Osteoblast (primary cell): ENCODE results near the gene ZEB2. TPM values are rescaled to one million over a fixed set of nuclear protein-coding genes. Genes with fewer than 3 reads are reported as not detected.

Experiments used
- DNase-seq: peaks from one replicate; pipeline ENCODE4 v3.0.0; 2011; ENCODE audit warnings: low spot score, mixed read lengths; ENCODE audit not compliant: insufficient read length; ENCODE audit errors: missing footprints
- H2AFZ ChIP-seq: 2 replicates; pipeline ENCODE4 v1.6.0; 2011; ENCODE audit warnings: mild to moderate bottlenecking, low read length
- H3K27ac ChIP-seq: 2 replicates; pipeline ENCODE4 v1.5.1; 2011; ENCODE audit warnings: mild to moderate bottlenecking, low read depth, low read length, moderate library complexity
- H3K27me3 ChIP-seq: 2 replicates; pipeline ENCODE4 v1.6.0; 2012; ENCODE audit warnings: mild to moderate bottlenecking, control low read depth, inconsistent platforms, low read length, moderate library complexity; ENCODE audit not compliant: insufficient read depth
- H3K36me3 ChIP-seq: 2 replicates; pipeline ENCODE4 v1.5.1; 2011; ENCODE audit warnings: mild to moderate bottlenecking, low read length, control low read depth, moderate library complexity; ENCODE audit not compliant: insufficient read depth
- H3K4me1 ChIP-seq: 2 replicates; pipeline ENCODE4 v1.5.1; 2011; ENCODE audit warnings: mild to moderate bottlenecking, low read length, control low read depth, moderate library complexity; ENCODE audit not compliant: insufficient read depth
- H3K4me2 ChIP-seq: 2 replicates; pipeline ENCODE4 v1.6.0; 2011; ENCODE audit warnings: mild to moderate bottlenecking, low read length; ENCODE audit not compliant: insufficient read depth
- H3K4me3 ChIP-seq: fragments of 200-600 bp; sonication (generic); 3 replicates; pipeline ENCODE4 v1.5.1; 2012; ENCODE audit warnings: mild to moderate bottlenecking, low read length, inconsistent platforms; ENCODE audit not compliant: insufficient read depth
- H3K79me2 ChIP-seq: 2 replicates; pipeline ENCODE4 v1.6.0; 2012; ENCODE audit warnings: mild to moderate bottlenecking, low read length, control low read depth, inconsistent platforms; ENCODE audit not compliant: insufficient read depth
- H3K9me3 ChIP-seq: 2 replicates; pipeline ENCODE4 v1.5.1; 2011; ENCODE audit warnings: low read depth, low read length, control low read depth
- H4K20me1 ChIP-seq: 2 replicates; pipeline ENCODE4 v1.6.0; 2012; ENCODE audit warnings: mild to moderate bottlenecking, low read length, control low read depth; ENCODE audit not compliant: insufficient read depth
- total RNA-seq: library from RNA; depleted of rRNA; stranded (reverse); fragments of >200 nt; gene quantifications from 2 replicates; pipeline ENCODE4 v1.2.3, GENCODE V29; 2012
- TF ChIP-seq, protein P1 (sequence below): IDR thresholded peaks from 2 replicates; pipeline ENCODE4 v1.5.1; 2011; ENCODE audit warnings: mild to moderate bottlenecking, low read depth, low read length, moderate library complexity; ENCODE audit errors: extremely low read depth

The ZEB2 gene
- total RNA-seq, 1 donor: 119 TPM

DNA sequence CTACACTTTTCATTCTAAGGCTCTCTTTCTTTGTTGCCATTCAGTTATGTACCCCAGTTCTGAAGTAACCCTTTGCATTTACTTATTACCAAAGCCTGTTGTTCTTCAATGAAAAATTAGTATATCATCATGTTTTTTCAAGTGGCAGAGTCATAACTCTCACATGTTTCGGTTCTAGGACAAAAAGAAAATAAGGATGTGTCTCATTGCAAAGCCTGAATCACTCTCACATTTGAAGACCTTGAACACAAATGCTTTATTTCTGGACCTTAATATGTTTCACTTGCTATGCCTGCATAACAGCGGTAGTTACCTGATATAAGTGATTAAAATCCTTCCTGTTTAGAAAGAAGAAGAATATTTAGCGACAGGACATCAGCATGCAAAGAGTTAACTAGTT lies 49.1 kb downstream of the ZEB2 start:
- H3K4me2 ChIP-seq: peak overlapping the region; percentile 47

DNA sequence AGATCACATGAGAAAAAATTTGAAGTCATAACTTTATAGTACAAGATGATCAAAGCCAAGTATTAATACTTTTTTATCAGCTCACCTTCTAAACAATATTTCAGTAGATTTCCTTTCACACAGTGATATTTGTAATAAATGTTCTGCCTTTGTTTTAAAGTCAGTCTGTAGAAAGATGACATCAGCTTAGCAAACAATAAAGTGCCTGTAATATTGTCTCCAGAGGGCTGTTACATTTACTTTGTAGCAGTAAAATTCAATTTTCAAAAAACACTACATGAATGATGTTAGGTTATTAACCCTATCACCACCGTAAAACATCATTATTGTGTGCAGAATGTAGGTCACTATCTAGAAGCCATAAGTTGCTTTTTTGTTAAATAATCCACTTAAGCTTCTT lies 49.6 kb downstream of the ZEB2 start:
- Histone ChIP-seq H3K4me1 (peaks cover 32% of the 10 kb centered on the region), H3K36me3 (peaks cover 21% of the 10 kb centered on the region), H3K27ac (peak overlapping the region; percentile 61), H3K79me2 (peaks cover 99% of the 10 kb centered on the region), H3K9me3 (no peaks in the 10 kb centered on the region), H2AFZ (no peak overlapping the region), H4K20me1 (peaks cover 20% of the 10 kb centered on the region), H3K4me3 (no peak overlapping the region), H3K27me3 (no peaks in the 10 kb centered on the region), H3K4me2 (peak overlapping the region; percentile 47)
- TF ChIP-seq, protein P1, sequence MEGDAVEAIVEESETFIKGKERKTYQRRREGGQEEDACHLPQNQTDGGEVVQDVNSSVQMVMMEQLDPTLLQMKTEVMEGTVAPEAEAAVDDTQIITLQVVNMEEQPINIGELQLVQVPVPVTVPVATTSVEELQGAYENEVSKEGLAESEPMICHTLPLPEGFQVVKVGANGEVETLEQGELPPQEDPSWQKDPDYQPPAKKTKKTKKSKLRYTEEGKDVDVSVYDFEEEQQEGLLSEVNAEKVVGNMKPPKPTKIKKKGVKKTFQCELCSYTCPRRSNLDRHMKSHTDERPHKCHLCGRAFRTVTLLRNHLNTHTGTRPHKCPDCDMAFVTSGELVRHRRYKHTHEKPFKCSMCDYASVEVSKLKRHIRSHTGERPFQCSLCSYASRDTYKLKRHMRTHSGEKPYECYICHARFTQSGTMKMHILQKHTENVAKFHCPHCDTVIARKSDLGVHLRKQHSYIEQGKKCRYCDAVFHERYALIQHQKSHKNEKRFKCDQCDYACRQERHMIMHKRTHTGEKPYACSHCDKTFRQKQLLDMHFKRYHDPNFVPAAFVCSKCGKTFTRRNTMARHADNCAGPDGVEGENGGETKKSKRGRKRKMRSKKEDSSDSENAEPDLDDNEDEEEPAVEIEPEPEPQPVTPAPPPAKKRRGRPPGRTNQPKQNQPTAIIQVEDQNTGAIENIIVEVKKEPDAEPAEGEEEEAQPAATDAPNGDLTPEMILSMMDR: no peak
- no peak for DNase-seq

More for the DNA sequence above, 49.1 kb downstream of the ZEB2 start:
- Histone ChIP-seq H3K9me3 (no peaks in the 10 kb centered on the region), H4K20me1 (peaks cover 20% of the 10 kb centered on the region), H3K27ac (peak overlapping the region; percentile 61), H3K4me3 (no peak overlapping the region), H3K4me1 (peaks cover 32% of the 10 kb centered on the region), H3K27me3 (no peaks in the 10 kb centered on the region), H3K79me2 (peaks cover 99% of the 10 kb centered on the region), H3K36me3 (peaks cover 16% of the 10 kb centered on the region), H2AFZ (no peak overlapping the region)
- TF ChIP-seq, protein P1: no peak
- no peak for DNase-seq

DNA sequence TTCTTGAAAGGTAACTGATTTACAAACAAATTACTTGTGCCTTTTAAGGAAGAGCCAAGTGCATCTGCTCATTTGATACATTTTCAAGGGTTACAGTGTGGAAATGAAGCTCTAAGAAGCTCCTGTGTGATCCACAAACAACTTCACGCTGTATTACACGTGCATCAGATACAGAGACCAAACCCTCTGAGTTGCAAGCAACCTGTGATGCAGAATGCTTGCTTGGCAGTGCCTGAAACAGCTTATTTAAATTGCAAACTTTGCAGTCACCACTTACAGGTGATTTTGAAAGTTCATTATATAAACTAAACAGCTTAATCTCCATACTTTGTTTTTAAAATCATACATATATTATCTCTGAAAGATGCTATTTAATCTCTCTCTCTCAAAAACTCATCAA lies 50.1 kb downstream of the ZEB2 start:
- TF ChIP-seq, protein P1: no peak
- H3K27ac ChIP-seq: peak overlapping the region; percentile 61
- H3K9me3 ChIP-seq: no peaks in the 10 kb centered on the region
- no peak overlapping the region for H3K4me2 ChIP-seq
- H3K79me2 ChIP-seq: peaks cover 99% of the 10 kb centered on the region
- H3K27me3 ChIP-seq: no peaks in the 10 kb centered on the region
- H3K36me3 ChIP-seq: peaks cover 26% of the 10 kb centered on the region
- H4K20me1 ChIP-seq: peaks cover 20% of the 10 kb centered on the region
- no peak overlapping the region for H2AFZ ChIP-seq
- H3K4me1 ChIP-seq: peaks cover 32% of the 10 kb centered on the region
- no peak overlapping the region for H3K4me3 ChIP-seq
- DNase-seq: no peak

DNA sequence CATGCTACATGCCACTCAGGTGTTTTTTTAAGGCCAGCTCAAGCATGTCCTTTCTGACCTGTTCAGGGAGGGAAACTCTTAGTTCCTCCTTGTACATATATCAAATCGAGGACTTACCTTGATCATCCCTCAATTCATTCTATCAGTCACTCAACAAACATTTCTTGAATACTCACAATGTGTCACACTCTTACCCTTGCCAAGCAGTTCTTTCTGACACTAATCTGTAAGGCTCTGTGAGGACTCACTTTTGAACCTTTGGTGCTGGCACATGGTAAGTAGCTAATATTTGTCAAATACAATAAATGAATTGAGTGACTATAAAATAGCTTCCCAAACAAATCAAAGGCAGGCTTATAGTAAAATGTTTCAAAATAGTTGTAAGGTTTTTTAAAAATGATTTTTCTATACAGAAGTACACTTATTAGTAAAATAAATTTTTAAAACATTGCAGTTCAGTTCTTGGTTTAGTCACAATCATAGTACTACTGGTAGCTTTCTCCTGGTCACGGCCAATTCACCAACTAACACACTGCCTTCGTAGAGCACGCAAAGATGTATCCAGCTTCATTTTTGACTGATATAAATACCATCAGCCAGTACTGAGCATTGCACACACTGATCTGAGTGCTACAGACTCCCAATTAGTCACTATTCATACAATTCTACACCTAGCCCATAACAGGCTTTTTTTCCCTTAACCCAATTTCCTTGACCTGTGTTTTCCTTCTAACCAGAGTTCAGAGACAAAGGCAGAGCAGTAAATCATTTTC lies 50.9 kb downstream of the ZEB2 start:
- Histone ChIP-seq H3K79me2 (peaks cover 100% of the 10 kb centered on the region), H3K4me1 (peaks cover 32% of the 10 kb centered on the region), H3K9me3 (no peaks in the 10 kb centered on the region), H3K4me3 (no peak overlapping the region), H3K36me3 (peaks cover 24% of the 10 kb centered on the region), H3K27ac (peak overlapping the region; percentile 34), H3K4me2 (no peak overlapping the region), H2AFZ (no peak overlapping the region), H4K20me1 (peaks cover 20% of the 10 kb centered on the region), H3K27me3 (no peaks in the 10 kb centered on the region)
- TF ChIP-seq, protein P1: no peak
- DNase-seq: no peak
